Activated T-cell treated with anti-CD3 and anti-CD28 coated beads for 24 hours (primary cell): ENCODE results near the gene RUFY1.
"Not testable (repeated sequence)": the region's sequence is repeated elsewhere in the genome, so short reads cannot be mapped to it uniquely, and the experiment has no call there.

Source experiments
- DNase-seq: peaks from one replicate; pipeline ENCODE4 v3.0.0-alpha.2; 2020; ENCODE audit warnings: low read depth

The RUFY1 gene

GRCh38 chr5:179623003-179623905 lies 72.9 kb downstream of the RUFY1 start, which contains the start of gene HNRNPH1:
Gene HNRNPH1, minus strand, starts transcription at chr5:179623671. Its CDS starts 538 bp downstream, at chr5:179623133.
- DNase-seq = peak; percentile 98

GRCh38 chr5:179623906-179624741 lies 73.8 kb downstream of the RUFY1 start:
- DNase-seq = peak; percentile 44

- no peak for DNase-seq
These were observed 74.5 kb downstream of the RUFY1 start for GRCh38 chr5:179624841-179625271.

GRCh38 chr5:179633501-179634369 lies 83.4 kb downstream of the RUFY1 start:
- DNase-seq = not testable (repeated sequence)

- DNase-seq = not testable (repeated sequence)
These were observed 84.2 kb downstream of the RUFY1 start for GRCh38 chr5:179634370-179635172.

GRCh38 chr5:179639296-179639695 lies 88.9 kb downstream of the RUFY1 start:
- DNase-seq = not testable (repeated sequence)

- DNase-seq = not testable (repeated sequence)
These were observed 91.4 kb downstream of the RUFY1 start for GRCh38 chr5:179641745-179642144.

- not testable (repeated sequence) for DNase-seq
These were observed 92.3 kb downstream of the RUFY1 start for GRCh38 chr5:179642626-179643025.

- not testable (repeated sequence) for DNase-seq
These were observed 93.0 kb downstream of the RUFY1 start for GRCh38 chr5:179643141-179643920.

- DNase-seq = not testable (repeated sequence)
These were observed 94.4 kb downstream of the RUFY1 start for GRCh38 chr5:179644766-179645165.

GRCh38 chr5:179648410-179648809 lies 98.1 kb downstream of the RUFY1 start:
- DNase-seq = no peak

GRCh38 chr5:179649166-179649703 lies 98.9 kb downstream of the RUFY1 start:
- DNase-seq = not testable (repeated sequence)

GRCh38 chr5:179650245-179650644 lies 99.9 kb downstream of the RUFY1 start:
- not testable (repeated sequence) for DNase-seq

- DNase-seq = not testable (repeated sequence)
These were observed 102.8 kb downstream of the RUFY1 start for GRCh38 chr5:179653135-179653534.

- not testable (repeated sequence) for DNase-seq
These were observed 107.2 kb downstream of the RUFY1 start for GRCh38 chr5:179657302-179658178.

GRCh38 chr5:179658179-179658856 lies 108.0 kb downstream of the RUFY1 start:
- not testable (repeated sequence) for DNase-seq
